ENCODE measurements around the gene SEMA3F. TPM values are rescaled to one million over a fixed set of nuclear protein-coding genes. Genes with fewer than 3 reads are reported as not detected.

SEMA3F gene
- total RNA-seq, 4 donors from 2014 or later = 13.2 to 44.2 (median 38.2) TPM

GRCh38 chr3:50136714-50137405, 18.3 kb upstream of the SEMA3F start:
- Histone ChIP-seq H3K36me3 (no peaks in the 10 kb centered on the region), H3K4me3 (replicated peaks in 1 of 3) (no peak overlapping the region), H3K27ac (peak overlapping the region; percentile 85 to 99 (median 90)), H3K27me3 (no peaks in the 10 kb centered on the region), H3K4me1 (peaks cover 35 to 50% of the 10 kb centered on the region in 2 donors), H3K9me3 (no peaks in the 10 kb centered on the region)
- WGBS, 2 donors = 41 to 43% methylated on average over 4 to 5 of the region's 6 CpGs
- intact Hi-C loops (cut with DNase I) = no loop called here
- no peak for TF ChIP-seq CTCF (IDR thresholded peaks at IDR 0.05)
- peak in 1 of 2 donors; percentile 62 for TF ChIP-seq POLR2A (IDR thresholded peaks at IDR 0.05)
- DNase-seq = peak; percentile 93 to 95

DNA sequence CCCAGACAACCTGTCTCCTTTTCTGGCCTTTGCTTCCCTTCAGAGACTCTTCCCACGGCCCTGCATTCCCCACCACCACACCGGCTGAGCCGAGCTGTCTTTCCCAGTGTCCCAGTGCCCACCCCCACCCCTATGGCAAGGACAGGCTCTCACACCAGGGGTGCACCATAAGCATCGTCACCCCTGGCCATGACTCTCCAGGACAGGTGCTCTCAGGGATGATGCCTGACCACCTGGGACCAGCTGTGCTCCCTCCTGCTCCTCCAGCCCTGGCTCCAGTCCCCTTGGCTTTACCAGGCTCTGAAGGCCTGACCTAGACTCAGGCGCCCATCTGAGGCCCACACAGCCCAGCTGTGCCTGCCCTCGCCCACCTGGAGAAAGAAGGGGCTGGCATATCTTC, 17.6 kb upstream of the SEMA3F start:
- WGBS, 2 donors = 82 to 91% methylated on average over 3 to 6 of the region's 6 CpGs
- Histone ChIP-seq H3K36me3 (no peaks in the 10 kb centered on the region), H3K27ac (peak overlapping the region; percentile 85 to 99 (median 90)), H3K27me3 (no peaks in the 10 kb centered on the region), H3K4me3 (replicated peaks in 1 of 3) (no peak overlapping the region), H3K4me1 (peaks cover 35 to 50% of the 10 kb centered on the region in 2 donors), H3K9me3 (no peaks in the 10 kb centered on the region)
- intact Hi-C loops (cut with DNase I) = no loop called here
- no peak for DNase-seq
- TF ChIP-seq CTCF (IDR thresholded peaks at IDR 0.05) (no peak), POLR2A (IDR thresholded peaks at IDR 0.05) (no peak)

GRCh38 chr3:50138266-50139200, 16.6 kb upstream of the SEMA3F start:
- TF ChIP-seq POLR2A (IDR thresholded peaks at IDR 0.05) = no peak
- peak in 1 of 6 experiments; percentile 17 for TF ChIP-seq CTCF (IDR thresholded peaks at IDR 0.05)
- intact Hi-C loops (cut with DNase I) = no loop called here
- Histone ChIP-seq H3K4me1 (peaks cover 35 to 50% of the 10 kb centered on the region in 2 donors), H3K9me3 (no peaks in the 10 kb centered on the region), H3K27ac (peak overlapping the region; percentile 85 to 99 (median 90)), H3K4me3 (replicated peaks in 1 of 3) (no peak overlapping the region), H3K27me3 (no peaks in the 10 kb centered on the region), H3K36me3 (no peaks in the 10 kb centered on the region)
- WGBS, 2 donors = 20 to 21% methylated on average over 13 of the region's 13 CpGs
- DNase-seq = peak; percentile 69 to 73

- intact Hi-C loops (cut with DNase I) = no loop called here
- no peak for DNase-seq
- Histone ChIP-seq H3K36me3 (no peaks in the 10 kb centered on the region), H3K27ac (peak overlapping the region; percentile 43 to 90 (median 85)), H3K9me3 (no peaks in the 10 kb centered on the region), H3K27me3 (no peaks in the 10 kb centered on the region), H3K4me3 (replicated peaks in 1 of 3) (no peak overlapping the region), H3K4me1 (peaks cover 35 to 50% of the 10 kb centered on the region in 2 donors)
- TF ChIP-seq CTCF (IDR thresholded peaks at IDR 0.05) = no peak
- TF ChIP-seq POLR2A (IDR thresholded peaks at IDR 0.05) = no peak
- 20 to 73% methylated on average over 1 to 3 of the region's 6 CpGs for WGBS, 2 donors
These were observed 15.8 kb upstream of the SEMA3F start for GRCh38 chr3:50139308-50139707.

All from thyroid gland (tissue), 4 donors.